Measurements from ENCODE around the gene LHFPL2. TPM values are rescaled to one million over a fixed set of nuclear protein-coding genes. Genes with fewer than 3 reads are reported as not detected.
"Not testable (repeated sequence)": the region's sequence is repeated elsewhere in the genome, so short reads cannot be mapped to it uniquely, and the experiment has no call there.

Gene LHFPL2
- total and polyA plus RNA-seq, 2 of the 4 experiments (the other 2 are of a cell fraction), result 6.5 to 11.3 TPM

DNA sequence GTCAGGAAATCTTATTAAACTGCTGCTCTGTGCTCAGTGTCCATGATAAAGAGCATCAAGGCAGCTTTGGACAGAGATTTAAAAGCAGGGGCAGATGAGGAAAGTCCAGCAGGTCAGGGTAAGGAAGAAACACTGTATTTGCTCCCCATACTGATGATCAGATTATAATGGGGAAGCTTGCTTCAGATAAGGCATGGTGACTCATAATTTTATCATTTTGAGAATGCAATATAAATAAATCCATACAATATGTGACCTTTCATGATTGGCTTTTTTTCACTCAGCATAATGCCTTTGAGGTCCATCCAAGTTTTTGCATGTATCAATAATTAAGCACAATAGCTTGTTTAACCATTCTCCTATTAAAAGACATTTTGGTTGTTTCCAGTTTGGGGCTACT is 48.1 kb upstream of the LHFPL2 start (continued):
- TF ChIP-seq MAFK (IDR thresholded peaks at IDR 0.05; ENCODE audit: low read depth, low read length), result no peak

DNA sequence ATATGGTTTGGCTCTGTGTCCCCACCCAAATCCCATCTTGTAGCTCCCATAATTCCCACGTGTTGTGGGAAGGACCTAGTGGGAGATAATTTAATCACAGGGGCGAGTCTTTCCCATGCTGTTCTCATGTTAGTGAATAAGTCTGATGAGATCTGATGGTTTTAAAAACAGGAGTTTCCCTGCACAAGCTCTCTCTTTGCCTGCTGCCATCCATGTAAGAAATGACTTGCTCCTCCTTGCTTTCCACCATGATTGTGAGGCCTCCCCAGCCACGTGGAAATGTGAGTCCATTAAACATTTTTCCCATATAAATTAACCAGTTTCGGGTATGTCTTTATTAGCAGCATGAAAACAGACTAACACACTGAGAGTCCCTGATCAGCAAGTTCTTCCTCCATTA is 47.5 kb upstream of the LHFPL2 start:
- H3K4ac ChIP-seq (ENCODE audit: low read depth, low read length); H2AFZ ChIP-seq (replicated peaks; ENCODE audit: low read length, poor library complexity); H3K14ac ChIP-seq (replicated peaks; ENCODE audit: low read depth, low read length); ATAC-seq (ENCODE audit: low read depth); BruUV-seq (replicated peaks); H3K9me1 ChIP-seq (ENCODE audit: insufficient read depth, low read length); CTCF ChIA-PET; H3K79me1 ChIP-seq (ENCODE audit: low read depth in 1 of 2, low read length in 2 of 2); H3K18ac ChIP-seq (ENCODE audit: low read depth, low read length); H4K91ac ChIP-seq (ENCODE audit: insufficient read depth, low read depth, low read length); H3K27me3 ChIP-seq (ENCODE audit: control insufficient read depth, insufficient read depth, low read length); H2BK15ac ChIP-seq (ENCODE audit: low read depth, low read length); H2BK5ac ChIP-seq (ENCODE audit: low read depth, low read length, poor library complexity, severe bottlenecking); H3K23ac ChIP-seq (ENCODE audit: low read depth, low read length); H3K56ac ChIP-seq (ENCODE audit: extremely low read depth, insufficient read depth, low read length); H2AK9ac ChIP-seq (replicated peaks; ENCODE audit: low read depth, low read length, poor library complexity); H3K36me3 ChIP-seq (ENCODE audit: control insufficient read depth, insufficient read depth, low read length); H3K27ac ChIP-seq (ENCODE audit: insufficient read depth, low read length); H3K9ac ChIP-seq (ENCODE audit: low read depth, low read length); in situ Hi-C loops (cut with MboI; ENCODE audit: low sequenced_read_pairs); H2AK5ac ChIP-seq (ENCODE audit: low read depth, low read length); DNase-seq; H3K4me2 ChIP-seq (ENCODE audit: low read depth, low read length); H2BK120ac ChIP-seq (ENCODE audit: low read depth, low read length); H4K8ac ChIP-seq (ENCODE audit: low read depth in 2 of 2, low read length in 2 of 2); intact Hi-C loops (cut with micrococcal nuclease); H4K20me1 ChIP-seq (ENCODE audit: insufficient read depth, low read length); H2BK20ac ChIP-seq (ENCODE audit: low read depth, low read length); H3K9me3 ChIP-seq (ENCODE audit: control insufficient read depth, insufficient read depth, low read length); POLR2A ChIA-PET (ENCODE audit: unreplicated experiment); H4K5ac ChIP-seq (ENCODE audit: low read depth, low read length); dilution Hi-C loops (cut with HindIII; ENCODE audit: low sequenced_read_pairs, unreplicated experiment); H3K4me3 ChIP-seq (ENCODE audit: insufficient read depth, low read depth, low read length): not testable (repeated sequence)
- peaks cover 12% of the 10 kb centered on the region for H3K4me1 ChIP-seq (ENCODE audit: control insufficient read depth, insufficient read depth, low read length)
- WGBS, 2 experiments (ENCODE audit: extremely low coverage in 2 of 2, insufficient read length in 1 of 2), result 57% methylated on average over 1 of the region's 4 CpGs; no CpG with 5 or more reads in 1 of the 2 experiments

Measured in IMR-90 (cell line).